K562 (cell line): Measurements from ENCODE around the gene TMEM273. TPM values are rescaled to one million over a fixed set of nuclear protein-coding genes. Genes with fewer than 3 reads are reported as not detected.

Experiments used
- BCOR ChIP-seq: fragments of 450-650 bp; IDR thresholded peaks from 2 replicates; pipeline ENCODE4 v1.6.1; 2016
- CBFB ChIP-seq: sonication (generic); formaldehyde crosslinking; IDR thresholded peaks from 2 replicates; pipeline ENCODE4 v1.4.0; 2020; ENCODE audit warnings: mild to moderate bottlenecking, missing genetic modification reagents
- CBX2 ChIP-seq: fragments of 200-600 bp; sonication (generic); IDR thresholded peaks from one replicate; pipeline ENCODE4 v1.6.1; 2012; ENCODE audit warnings: mild to moderate bottlenecking, low read length, inconsistent platforms; ENCODE audit not compliant: insufficient read depth, poor library complexity, severe bottlenecking
- CEBPG ChIP-seq, 3 experiments: fragments of 200-800 bp in 1 of 3; sonication (Bioruptor generic) in 1 of 3; sonication (generic) in 1 of 3; formaldehyde crosslinking in 1 of 3; IDR thresholded peaks in 2 of 3; conservative IDR thresholded peaks in 1 of 3; 2 replicates each; pipeline versions ENCODE4 v1.6.1 to v1.8.0; 2016 to 2022; ENCODE audit warnings: missing compliant biosample characterization in 2 of 3, missing genetic modification characterization in 2 of 3, mild to moderate bottlenecking in 1 of 3, missing genetic modification reagents in 1 of 3
- CHD2 ChIP-seq: IDR thresholded peaks from 2 replicates; pipeline ENCODE4 v1.6.1; 2011; ENCODE audit warnings: low read depth, low read length
- FOXJ2 ChIP-seq: fragments of 200-800 bp; sonication (Bioruptor generic); IDR thresholded peaks from 2 replicates; pipeline ENCODE4 v1.6.1; 2016; ENCODE audit warnings: missing genetic modification characterization, missing compliant biosample characterization
- LARP7 ChIP-seq: fragments of 450-650 bp; IDR thresholded peaks from 2 replicates; pipeline ENCODE4 v1.6.1; 2016
- LCOR ChIP-seq: sonication (generic); formaldehyde crosslinking; IDR thresholded peaks from 2 replicates; pipeline ENCODE4 v1.8.0; 2022; ENCODE audit warnings: mild to moderate bottlenecking, missing genetic modification reagents
- MCM3 ChIP-seq: fragments of 450-650 bp; IDR thresholded peaks from 2 replicates; pipeline ENCODE4 v1.6.1; 2016
- NCOA4 ChIP-seq: fragments of 450-650 bp; IDR thresholded peaks from 2 replicates; pipeline ENCODE4 v1.6.1; 2018; ENCODE audit warnings: mild to moderate bottlenecking; ENCODE audit not compliant: partially characterized antibody
- NFE2 ChIP-seq: IDR thresholded peaks from 2 replicates; pipeline ENCODE4 v1.6.1; 2014; ENCODE audit warnings: antibody characterized with exemption, low read depth
- NRF1 ChIP-seq, 2 experiments: fragments of 450-650 bp; IDR thresholded peaks in 1 of 2; conservative IDR thresholded peaks in 1 of 2; 2 replicates each; pipeline ENCODE4 v1.6.1; 2014; ENCODE audit warnings: mild to moderate bottlenecking in 2 of 2
- PHB2 ChIP-seq: fragments of 450-650 bp; IDR thresholded peaks from 2 replicates; pipeline ENCODE4 v1.6.1; 2017; ENCODE audit warnings: low read depth
- PHTF2 ChIP-seq: fragments of 250-450 bp; sonication (Bioruptor Pico); IDR thresholded peaks from 2 replicates; pipeline ENCODE4 v1.5.0; 2021; ENCODE audit warnings: mild to moderate bottlenecking
- RAD51 ChIP-seq: fragments of 450-650 bp; IDR thresholded peaks from 2 replicates; pipeline ENCODE4 v1.7.1; 2016; ENCODE audit warnings: low read depth, mild to moderate bottlenecking, borderline replicate concordance
- RBM34 ChIP-seq: fragments of 200-400 bp; formaldehyde crosslinking; IDR thresholded peaks from 2 replicates; pipeline ENCODE4 v1.6.1; 2018; ENCODE audit warnings: low read length, borderline replicate concordance; ENCODE audit not compliant: insufficient read depth
- RFX1 ChIP-seq: fragments of 450-650 bp; IDR thresholded peaks from 2 replicates; pipeline ENCODE4 v1.6.1; 2016; ENCODE audit warnings: mild to moderate bottlenecking, moderate library complexity
- SAFB2 ChIP-seq: fragments of 200-400 bp; formaldehyde crosslinking; IDR thresholded peaks from 2 replicates; pipeline ENCODE4 v1.6.1; 2018; ENCODE audit warnings: borderline replicate concordance, low read length, low read depth, moderate library complexity; ENCODE audit not compliant: severe bottlenecking
- SNIP1 ChIP-seq: fragments of 450-650 bp; IDR thresholded peaks from 2 replicates; pipeline ENCODE4 v1.7.1; 2017; ENCODE audit warnings: low read depth, mild to moderate bottlenecking
- TARDBP ChIP-seq: fragments of 450-650 bp; IDR thresholded peaks from 2 replicates; pipeline ENCODE4 v1.6.1; 2016
- XRCC5 ChIP-seq: fragments of 200-400 bp; formaldehyde crosslinking; IDR thresholded peaks from 2 replicates; pipeline ENCODE4 v1.6.1; 2017; ENCODE audit warnings: low read depth, mild to moderate bottlenecking, low read length
- ZBED1 ChIP-seq: IDR thresholded peaks from 2 replicates; pipeline ENCODE4 v1.6.1; 2014
- ZNF316 ChIP-seq: fragments of 450-650 bp; IDR thresholded peaks from 2 replicates; pipeline ENCODE4 v1.6.1; 2016
- ZNF354B ChIP-seq: fragments of 250-450 bp; sonication (Bioruptor Pico); IDR thresholded peaks from 2 replicates; pipeline ENCODE4 v1.4.0; 2020
- ZNF57 ChIP-seq: fragments of 450-650 bp; formaldehyde crosslinking; IDR thresholded peaks from 2 replicates; pipeline ENCODE4 v1.4.0; 2020; ENCODE audit warnings: mild to moderate bottlenecking, moderate library complexity
- polyA plus RNA-seq, 8 experiments: library from polyadenylated mRNA; depleted of rRNA in 4 of 8; stranded (reverse) in 5 of 8; unstranded in 3 of 8; fragments of >200 nt; fragmentation: Nextera tagmentation in 2 of 8; fragmentation: Illumina TruSeq in 1 of 8; extraction: Ambion mirVana in 2 of 8; extraction: Trizol in 1 of 8; gene quantifications; 2 replicates each; pipeline versions ENCODE4 v1.2.1 to v1.2.3, GENCODE V29; 2011 to 2014; ENCODE audit warnings: inconsistent platforms in 1 of 8, missing spikeins in 1 of 8
- total RNA-seq, 7 experiments: library from RNA; depleted of rRNA in 6 of 7; stranded (reverse); fragments of >200 nt in 6 of 7; fragmentation: Illumina TruSeq in 2 of 7; extraction: Trizol in 2 of 7; gene quantifications; 2 replicates each; pipeline versions ENCODE4 v1.2.1 to v1.2.3, GENCODE V29; 2011 to 2021; ENCODE audit warnings: low replicate concordance in 1 of 7
- TF ChIP-seq, protein P1 (sequence below): fragments of 450-650 bp; IDR thresholded peaks from 2 replicates; pipeline ENCODE4 v1.7.1; 2018; ENCODE audit warnings: mild to moderate bottlenecking, low read depth; ENCODE audit not compliant: partially characterized antibody
- TF ChIP-seq, protein P2 (sequence below): sonication (generic); formaldehyde crosslinking; IDR thresholded peaks from 2 replicates; pipeline ENCODE4 v1.8.0; 2022; ENCODE audit warnings: missing genetic modification reagents, mild to moderate bottlenecking, borderline replicate concordance

Gene TMEM273
- total and polyA plus RNA-seq, 9 of the 15 experiments (the other 6 are each of a cell fraction or from before 2014, with no cell fraction given): 39.2 to 131 (median 95.6) TPM

DNA sequence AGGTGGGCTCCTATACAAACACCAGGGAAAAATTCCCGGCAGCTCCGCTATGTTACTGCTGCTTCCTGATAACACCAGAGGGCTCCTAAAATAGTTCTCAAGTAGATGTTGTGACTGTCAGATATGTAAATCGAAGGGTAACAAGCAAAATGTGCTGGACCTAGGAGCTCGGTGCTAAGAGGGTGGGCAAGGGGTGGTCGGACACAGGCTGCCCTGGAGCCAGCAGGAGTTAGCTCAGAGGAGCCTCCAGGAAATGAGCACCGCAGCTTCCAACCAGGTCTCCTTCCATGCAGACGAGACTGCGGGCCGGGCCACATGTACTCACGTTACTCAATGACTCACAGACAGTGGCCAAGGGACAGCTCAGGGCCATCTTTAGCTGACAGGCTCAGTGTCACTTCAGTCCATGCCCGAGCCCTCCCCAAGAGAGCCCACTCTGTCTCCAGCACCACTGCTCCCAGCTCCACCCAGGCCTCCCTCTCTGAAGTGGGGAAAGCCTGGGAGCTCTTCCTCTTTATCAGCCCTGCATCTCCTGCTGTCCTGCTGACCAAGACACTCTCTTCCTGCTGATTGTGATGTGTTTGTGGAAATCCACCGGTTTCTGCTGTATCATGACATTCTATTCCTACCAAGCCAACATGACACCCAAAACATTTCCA is 37.2 kb upstream of the TMEM273 start (continued):
- no peak for TF ChIP-seq RFX1
- TF ChIP-seq FOXJ2: no peak
- TF ChIP-seq ZNF354B (CRISPR knock-in tag): no peak
- peak; percentile 98 for TF ChIP-seq ZNF316
- TF ChIP-seq SNIP1: no peak
- no peak for TF ChIP-seq PHTF2 (CRISPR knock-in tag)
- no peak for TF ChIP-seq LCOR
- TF ChIP-seq BCOR: no peak
- no peak for TF ChIP-seq RBM34
- TF ChIP-seq LARP7: no peak
- peak; percentile 79 for TF ChIP-seq NFE2
- TF ChIP-seq XRCC5: no peak
- TF ChIP-seq ZNF57: no peak
- no peak for TF ChIP-seq CBX2
- TF ChIP-seq NCOA4: no peak
- TF ChIP-seq CHD2: no peak
- TF ChIP-seq TARDBP: peak; percentile 81
- no peak for TF ChIP-seq SAFB2
- no peak for TF ChIP-seq RAD51
- TF ChIP-seq CEBPG (CRISPR knock-in tag; IDR thresholded peaks at IDR 0.05): no peak
- TF ChIP-seq CEBPG (tag; conservative IDR thresholded peaks at IDR 0.05 in 1 of 2, IDR thresholded peaks at IDR 0.05 in 1 of 2): 0 out of 4 replicates have a peak, but pooled peaks of 1 of the 2 experiments have one; percentile 8
- no peak for TF ChIP-seq MCM3
- TF ChIP-seq, protein P1, sequence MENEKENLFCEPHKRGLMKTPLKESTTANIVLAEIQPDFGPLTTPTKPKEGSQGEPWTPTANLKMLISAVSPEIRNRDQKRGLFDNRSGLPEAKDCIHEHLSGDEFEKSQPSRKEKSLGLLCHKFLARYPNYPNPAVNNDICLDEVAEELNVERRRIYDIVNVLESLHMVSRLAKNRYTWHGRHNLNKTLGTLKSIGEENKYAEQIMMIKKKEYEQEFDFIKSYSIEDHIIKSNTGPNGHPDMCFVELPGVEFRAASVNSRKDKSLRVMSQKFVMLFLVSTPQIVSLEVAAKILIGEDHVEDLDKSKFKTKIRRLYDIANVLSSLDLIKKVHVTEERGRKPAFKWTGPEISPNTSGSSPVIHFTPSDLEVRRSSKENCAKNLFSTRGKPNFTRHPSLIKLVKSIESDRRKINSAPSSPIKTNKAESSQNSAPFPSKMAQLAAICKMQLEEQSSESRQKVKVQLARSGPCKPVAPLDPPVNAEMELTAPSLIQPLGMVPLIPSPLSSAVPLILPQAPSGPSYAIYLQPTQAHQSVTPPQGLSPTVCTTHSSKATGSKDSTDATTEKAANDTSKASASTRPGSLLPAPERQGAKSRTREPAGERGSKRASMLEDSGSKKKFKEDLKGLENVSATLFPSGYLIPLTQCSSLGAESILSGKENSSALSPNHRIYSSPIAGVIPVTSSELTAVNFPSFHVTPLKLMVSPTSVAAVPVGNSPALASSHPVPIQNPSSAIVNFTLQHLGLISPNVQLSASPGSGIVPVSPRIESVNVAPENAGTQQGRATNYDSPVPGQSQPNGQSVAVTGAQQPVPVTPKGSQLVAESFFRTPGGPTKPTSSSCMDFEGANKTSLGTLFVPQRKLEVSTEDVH: peak; percentile 27
- TF ChIP-seq NRF1 (conservative IDR thresholded peaks at IDR 0.05 in 1 of 2, IDR thresholded peaks at IDR 0.05 in 1 of 2): peak; percentile 47 to 55
- TF ChIP-seq, protein P2, sequence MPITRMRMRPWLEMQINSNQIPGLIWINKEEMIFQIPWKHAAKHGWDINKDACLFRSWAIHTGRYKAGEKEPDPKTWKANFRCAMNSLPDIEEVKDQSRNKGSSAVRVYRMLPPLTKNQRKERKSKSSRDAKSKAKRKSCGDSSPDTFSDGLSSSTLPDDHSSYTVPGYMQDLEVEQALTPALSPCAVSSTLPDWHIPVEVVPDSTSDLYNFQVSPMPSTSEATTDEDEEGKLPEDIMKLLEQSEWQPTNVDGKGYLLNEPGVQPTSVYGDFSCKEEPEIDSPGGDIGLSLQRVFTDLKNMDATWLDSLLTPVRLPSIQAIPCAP (CRISPR knock-in tag): no peak
- no peak for TF ChIP-seq CBFB (CRISPR knock-in tag)
- no peak for TF ChIP-seq ZBED1
- no peak for TF ChIP-seq PHB2
